Astrocyte of the cerebellum (primary cell): ENCODE data around the gene LRRC8D.

Experiments used
- DNase-seq: peaks from one replicate; pipeline ENCODE4 v3.0.0-alpha.2; 2011; ENCODE audit warnings: low read depth
- H3K4me3 ChIP-seq: 2 replicates; pipeline ENCODE4 v1.5.1; 2011; ENCODE audit warnings: mild to moderate bottlenecking, low read depth, low read length, moderate library complexity
- CTCF ChIP-seq: IDR thresholded peaks from 2 replicates; pipeline ENCODE4 v1.5.1; 2012; ENCODE audit warnings: low read length, low read depth, moderate library complexity, mild to moderate bottlenecking; ENCODE audit errors: missing control alignments
- in situ Hi-C: cut with HindIII; loops from 2 replicates; pipeline ENCODE4 v1.10.0; 2017; ENCODE audit warnings: low sequenced_read_pairs

LRRC8D gene

GRCh38 chr1:89962024-89962741 lies 141.4 kb downstream of the LRRC8D start:
- no peak for DNase-seq
- H3K4me3 ChIP-seq, result no peak overlapping the region
- no peak for TF ChIP-seq CTCF
- in situ Hi-C loops, result loop anchor here (25.0 kb wide), 1 partner anchor 325 kb away; the partner anchor contains the start of gene LRRC8C

GRCh38 chr1:89962742-89963075 lies 141.9 kb downstream of the LRRC8D start:
- in situ Hi-C loops, result loop anchor here (25.0 kb wide), 1 partner anchor 325 kb away; the partner anchor contains the start of gene LRRC8C
- no peak overlapping the region for H3K4me3 ChIP-seq
- DNase-seq, result no peak
- TF ChIP-seq CTCF, result no peak

- no peak overlapping the region for H3K4me3 ChIP-seq
- in situ Hi-C loops, result loop anchor here (25.0 kb wide), 1 partner anchor 328 kb away; the partner anchor contains the start of gene LRRC8C
- TF ChIP-seq CTCF, result no peak
- no peak for DNase-seq
Measured at GRCh38 chr1:89965193-89965768, 144.4 kb downstream of the LRRC8D start.

- no peak for DNase-seq
- TF ChIP-seq CTCF, result no peak
- in situ Hi-C loops, result loop anchor here (25.0 kb wide), 1 partner anchor 329 kb away; the partner anchor contains the start of gene LRRC8C
- no peak overlapping the region for H3K4me3 ChIP-seq
Measured at GRCh38 chr1:89966656-89967055, 145.8 kb downstream of the LRRC8D start.

DNA sequence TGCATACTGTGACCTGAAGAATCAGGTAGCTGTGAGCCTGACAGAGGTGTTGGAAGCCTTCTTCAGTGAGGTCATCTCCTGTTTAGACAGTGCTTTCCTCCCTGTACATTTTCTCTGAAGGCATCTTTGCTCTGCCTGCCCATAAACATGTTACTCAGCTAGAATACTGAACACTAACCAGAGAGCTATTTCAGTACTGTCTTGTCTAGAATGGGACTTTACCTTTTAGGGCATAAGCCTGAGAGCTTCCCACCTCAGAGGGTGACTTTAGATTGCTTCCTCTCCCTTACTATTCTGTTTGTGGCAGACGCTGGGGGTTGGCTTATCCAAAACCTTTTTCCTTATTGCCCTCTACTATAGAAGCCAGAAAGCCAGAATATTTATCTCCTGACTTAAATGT lies 150.8 kb downstream of the LRRC8D start:
- in situ Hi-C loops, result loop anchor here (25.0 kb wide), 1 partner anchor 334 kb away; the partner anchor contains the start of gene LRRC8C
- no peak for TF ChIP-seq CTCF
- no peak for DNase-seq
- no peak overlapping the region for H3K4me3 ChIP-seq

DNA sequence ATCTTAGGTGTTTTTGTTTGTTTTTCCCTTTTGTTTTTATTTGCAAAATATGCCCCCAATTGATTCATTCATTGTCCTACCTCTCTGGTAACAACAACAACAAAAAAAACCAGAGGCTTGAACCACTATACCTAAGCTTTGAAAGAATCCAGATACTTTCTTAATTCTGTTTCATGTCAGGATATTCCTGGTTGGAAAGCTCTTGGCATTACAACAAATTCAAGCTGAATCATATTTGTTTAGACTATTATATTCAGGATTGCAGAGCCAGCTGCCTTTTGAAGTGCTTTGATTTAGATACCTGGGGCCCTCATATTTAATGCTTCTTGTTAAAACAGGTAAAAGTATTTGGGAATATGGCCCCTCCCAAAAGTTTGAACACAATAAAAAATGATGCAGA lies 151.2 kb downstream of the LRRC8D start:
- TF ChIP-seq CTCF, result no peak
- in situ Hi-C loops, result loop anchor here (25.0 kb wide), 1 partner anchor 335 kb away; the partner anchor contains the start of gene LRRC8C
- no peak for DNase-seq
- H3K4me3 ChIP-seq, result no peak overlapping the region
